Liver (tissue), 9 donors: ENCODE measurements around the gene GPR32. TPM values are rescaled to one million over a fixed set of nuclear protein-coding genes. Genes with fewer than 3 reads are reported as not detected.
"Not testable (repeated sequence)": the region's sequence is repeated elsewhere in the genome, so short reads cannot be mapped to it uniquely, and the experiment has no call there.

Source experiments
- DNase-seq: peaks from one replicate; pipeline ENCODE4 v3.0.0-alpha.2; 2017; ENCODE audit warnings: low spot score
- H3K27ac ChIP-seq, 2 donors: one replicate each; pipeline ENCODE4 v1.7.0; 2013; ENCODE audit warnings: inconsistent platforms in 2 of 2, low read length in 2 of 2, control low read depth in 1 of 2, low read depth in 1 of 2, mild to moderate bottlenecking in 1 of 2
- H3K27me3 ChIP-seq, 4 donors: one replicate each; pipeline versions ENCODE4 v1.6.1 to v1.7.0; 2013; ENCODE audit warnings: low read length in 3 of 4, inconsistent platforms in 1 of 4, mild to moderate bottlenecking in 1 of 4, moderate library complexity in 1 of 4; ENCODE audit not compliant: control insufficient read depth in 4 of 4, insufficient read depth in 4 of 4
- H3K36me3 ChIP-seq, 4 donors: one replicate each; pipeline versions ENCODE4 v1.6.1 to v1.7.0; 2013; ENCODE audit warnings: low read length in 3 of 4, mild to moderate bottlenecking in 3 of 4, low read depth in 1 of 4, moderate library complexity in 1 of 4; ENCODE audit not compliant: control insufficient read depth in 4 of 4, insufficient read depth in 3 of 4
- H3K4me1 ChIP-seq, 4 donors: one replicate each; pipeline versions ENCODE4 v1.6.1 to v1.7.0; 2013; ENCODE audit warnings: low read length in 3 of 4, mild to moderate bottlenecking in 3 of 4, moderate library complexity in 1 of 4; ENCODE audit not compliant: control insufficient read depth in 4 of 4, insufficient read depth in 4 of 4
- H3K4me3 ChIP-seq, 3 donors: one replicate each; pipeline versions ENCODE4 v1.6.1 to v1.7.0; 2013; ENCODE audit warnings: low read length in 3 of 3, control low read depth in 1 of 3, low read depth in 1 of 3, mild to moderate bottlenecking in 1 of 3
- H3K9ac ChIP-seq, 2 donors: one replicate each; pipeline ENCODE4 v1.7.0; 2013; ENCODE audit warnings: low read length in 2 of 2, mild to moderate bottlenecking in 2 of 2, moderate library complexity in 2 of 2, control low read depth in 1 of 2, low read depth in 1 of 2
- H3K9me3 ChIP-seq, 4 donors: one replicate each; pipeline versions ENCODE4 v1.6.1 to v1.7.0; 2013; ENCODE audit warnings: low read length in 3 of 4; ENCODE audit not compliant: control insufficient read depth in 4 of 4
- ATF3 ChIP-seq: IDR thresholded peaks from 2 replicates; pipeline ENCODE4 v1.6.1; 2016; ENCODE audit warnings: antibody characterized with exemption
- CTCF ChIP-seq: fragments of 150-350 bp; IDR thresholded peaks from 2 replicates; pipeline ENCODE4 v1.5.1; 2017; ENCODE audit warnings: improper control_type of control experiment, low read depth, low read length; ENCODE audit not compliant: missing input control
- EGR1 ChIP-seq, 2 donors: IDR thresholded peaks; 2 replicates each; pipeline ENCODE4 v1.6.1; 2016 to 2018; ENCODE audit warnings: antibody characterized with exemption in 2 of 2, low read depth in 2 of 2
- FOXA2 ChIP-seq: IDR thresholded peaks from 2 replicates; pipeline ENCODE4 v1.6.1; 2016; ENCODE audit warnings: antibody characterized with exemption
- HNF4A ChIP-seq, 2 donors: conservative IDR thresholded peaks; 2 replicates each; pipeline ENCODE4 v1.6.1; 2016; ENCODE audit warnings: antibody characterized with exemption in 2 of 2, mild to moderate bottlenecking in 2 of 2
- RAD21 ChIP-seq, 2 donors: IDR thresholded peaks; 2 replicates each; pipeline ENCODE4 v1.6.1; 2016; ENCODE audit warnings: antibody characterized with exemption in 2 of 2, mild to moderate bottlenecking in 2 of 2
- REST ChIP-seq: IDR thresholded peaks from 2 replicates; pipeline ENCODE4 v1.6.1; 2016; ENCODE audit warnings: antibody characterized with exemption, mild to moderate bottlenecking
- RXRA ChIP-seq, 2 donors: IDR thresholded peaks; 2 replicates each; pipeline ENCODE4 v1.6.1; 2017 to 2018; ENCODE audit warnings: antibody characterized with exemption in 2 of 2, mild to moderate bottlenecking in 1 of 2
- SP1 ChIP-seq: IDR thresholded peaks from 2 replicates; pipeline ENCODE4 v1.6.1; 2018; ENCODE audit warnings: antibody characterized with exemption, mild to moderate bottlenecking
- TAF1 ChIP-seq: conservative IDR thresholded peaks from 2 replicates; pipeline ENCODE4 v1.6.1; 2016; ENCODE audit warnings: antibody characterized with exemption, mild to moderate bottlenecking
- YY1 ChIP-seq: IDR thresholded peaks from 2 replicates; pipeline ENCODE4 v1.6.1; 2016; ENCODE audit warnings: antibody characterized with exemption, mild to moderate bottlenecking
- ZBTB33 ChIP-seq: IDR thresholded peaks from 2 replicates; pipeline ENCODE4 v1.6.1; 2016; ENCODE audit warnings: antibody characterized with exemption
- WGBS: extraction: QIAGEN DNeasy Blood & Tissue Kit; methylation state at CpG from one replicate; pipeline ENCODE4 v1.1.7; 2013; 5-methylcytosine and 5-hydroxymethylcytosine counted together
- polyA plus RNA-seq, 2 donors: library from polyadenylated mRNA; stranded (reverse) in 1 of 2; unstranded in 1 of 2; fragments of 200-250 nt in 1 of 2; fragments of >200 nt in 1 of 2; fragmentation: Nextera tagmentation in 1 of 2; extraction: Ambion mirVana in 1 of 2; gene quantifications; one replicate each; pipeline versions ENCODE4 v1.2.1 to v1.2.3, GENCODE V29; 2013 to 2015
- total RNA-seq, 2 donors: library from RNA; depleted of rRNA; stranded (reverse); fragments of >200 nt; gene quantifications; one replicate each; pipeline ENCODE4 v1.2.3, GENCODE V29; 2014
- donor health status: healthy.
- donor health status: healthy.
- donor health status: healthy.
- donor health status: healthy.
- donor health status: healthy.

GPR32 gene
- total RNA-seq = not detected
- not detected for polyA plus RNA-seq

GRCh38 chr19:50770164-50770563 is at the start of gene GPR32:
TSS of gene GPR32 (plus strand) at chr19:50770464. CDS start at chr19:50770601, 137 bp downstream.
- not testable (repeated sequence) for H3K9me3 ChIP-seq, H3K36me3 ChIP-seq, H3K27me3 ChIP-seq, H3K4me3 ChIP-seq, H3K9ac ChIP-seq, DNase-seq, H3K27ac ChIP-seq, H3K4me1 ChIP-seq
- WGBS = 70% methylated on average over 2 of the region's 2 CpGs

GRCh38 chr19:50720921-50721381 is 49.3 kb upstream of the GPR32 start:
- peaks cover 0 to 7% (median 3%) of the 10 kb centered on the region in 4 donors for H3K27me3 ChIP-seq
- no peak for DNase-seq
- peaks cover 4 to 23% (median 13%) of the 10 kb centered on the region in 4 donors for H3K4me1 ChIP-seq
- no peaks in the 10 kb centered on the region for H3K9me3 ChIP-seq
- no peak overlapping the region for H3K4me3 ChIP-seq
- 39% methylated on average over 8 of the region's 8 CpGs for WGBS
- H3K27ac ChIP-seq = no peak overlapping the region
- no peaks in the 10 kb centered on the region for H3K36me3 ChIP-seq
- no peak overlapping the region for H3K9ac ChIP-seq
- TF ChIP-seq HNF4A (conservative IDR thresholded peaks at IDR 0.05) (no peak), ZBTB33 (no peak)

GRCh38 chr19:50721441-50722137 is 48.7 kb upstream of the GPR32 start:
- no peaks in the 10 kb centered on the region for H3K9me3 ChIP-seq
- H3K27ac ChIP-seq = no peak overlapping the region
- TF ChIP-seq TAF1 (no peak), RXRA (IDR thresholded peaks at IDR 0.05) (no peak), RAD21 (IDR thresholded peaks at IDR 0.05) (no peak), SP1 (no peak), EGR1 (IDR thresholded peaks at IDR 0.05; ENCODE audit: low read depth in 2 of 2) (no peak)
- H3K36me3 ChIP-seq = no peaks in the 10 kb centered on the region
- DNase-seq = no peak
- WGBS = 64% methylated on average over 10 of the region's 10 CpGs
- peaks cover 4 to 23% (median 14%) of the 10 kb centered on the region in 4 donors for H3K4me1 ChIP-seq
- peaks cover 0 to 7% (median 3%) of the 10 kb centered on the region in 4 donors for H3K27me3 ChIP-seq
- no peak overlapping the region for H3K4me3 ChIP-seq
- H3K9ac ChIP-seq = no peak overlapping the region

GRCh38 chr19:50722201-50723013 is 47.9 kb upstream of the GPR32 start:
- no peak overlapping the region for H3K27ac ChIP-seq
- 38% methylated on average over 15 of the region's 15 CpGs for WGBS
- peaks cover 0 to 7% (median 3%) of the 10 kb centered on the region in 4 donors for H3K27me3 ChIP-seq
- no peaks in the 10 kb centered on the region for H3K9me3 ChIP-seq
- peaks cover 4 to 23% (median 14%) of the 10 kb centered on the region in 4 donors for H3K4me1 ChIP-seq
- H3K9ac ChIP-seq = no peak overlapping the region
- DNase-seq = no peak
- no peak overlapping the region for H3K4me3 ChIP-seq
- no peaks in the 10 kb centered on the region for H3K36me3 ChIP-seq
- TF ChIP-seq RXRA (IDR thresholded peaks at IDR 0.05) (no peak), EGR1 (IDR thresholded peaks at IDR 0.05; ENCODE audit: low read depth in 2 of 2) (no peak), YY1 (no peak), ATF3 (no peak), REST (no peak), FOXA2 (no peak), CTCF (no peak)
